K562 (cell line): ENCODE data around the gene CFAP410. TPM values are rescaled to one million over a fixed set of nuclear protein-coding genes. Genes with fewer than 3 reads are reported as not detected.
A peak's percentile ranks its signal among the peaks of the same experiment; 100 is the strongest.

Source experiments
- ATAC-seq: fragments of 200-7000 bp; cut with Tn5 transposase; 3 replicates; pipeline ENCODE4 v1.9.1; 2020; ENCODE audit warnings: moderate library complexity
- BruUV-seq: library from RNA; stranded (reverse); fragments of 400-500 nt; replicated peaks from 2 replicates; lab custom pipeline; 2021; lab: Mats Ljungman, UMichigan
- CTCF ChIA-PET: fragments of 300-600 bp; formaldehyde crosslinking; extraction: SDS; loops from one replicate; lab custom pipeline; 2021; ENCODE audit warnings: low intra/inter-chr PET ratio; lab: Yijun Ruan, JAX
- POLR2A ChIA-PET: fragments of 300-600, 350-650 bp; sonication (Branson Sonifier 250); formaldehyde crosslinking; extraction: SDS; loops from one replicate; lab custom pipeline; 2021; ENCODE audit warnings: antibody characterized with exemption, inconsistent platforms; lab: Yijun Ruan, JAX
- DNase-seq, 4 experiments: peaks; one replicate each; pipeline versions ENCODE4 v3.0.0 to v3.0.0-alpha.2; 2011 to 2018; ENCODE audit warnings: low spot score in 3 of 4, mixed read lengths in 3 of 4; ENCODE audit errors: extremely low read depth in 1 of 4
- FAIRE-seq: peaks from 2 replicates; lab custom pipeline; 2011; peaks lifted over from hg19 to GRCh38; lab: Jason Lieb, UNC
- H2AFZ ChIP-seq: 2 replicates; pipeline ENCODE4 v1.6.0; 2011; ENCODE audit warnings: low read depth, low read length, control low read depth, inconsistent platforms
- H3K27ac ChIP-seq: fragments of 200-600 bp; 3 replicates; pipeline ENCODE4 v1.8.0; 2011; ENCODE audit warnings: low read depth, mild to moderate bottlenecking, control low read depth, inconsistent platforms, low read length, moderate library complexity, mixed read lengths; ENCODE audit errors: extremely low read depth
- H3K27me3 ChIP-seq, 2 experiments: fragments of 300-600 bp in 1 of 2; 2 replicates in 1 of 2; 3 replicates in 1 of 2; pipeline versions ENCODE4 v1.6.0 to v1.8.0; 2011; ENCODE audit warnings: inconsistent platforms in 2 of 2, low read length in 2 of 2, mild to moderate bottlenecking in 1 of 2, mixed read lengths in 1 of 2, moderate library complexity in 1 of 2; ENCODE audit not compliant: control insufficient read depth in 2 of 2, insufficient read depth in 2 of 2
- H3K36me3 ChIP-seq: fragments of 300-600 bp; 3 replicates; pipeline ENCODE4 v1.8.0; 2011; ENCODE audit warnings: mild to moderate bottlenecking, low read length, inconsistent platforms; ENCODE audit not compliant: control insufficient read depth, insufficient read depth
- H3K4me1 ChIP-seq, 2 experiments: fragments of 200-600 bp in 1 of 2; replicated peaks in 1 of 2; 2 replicates in 1 of 2; 3 replicates in 1 of 2; pipeline versions ENCODE4 v1.5.1 to v1.8.0; 2011; ENCODE audit warnings: inconsistent platforms in 2 of 2, low read length in 2 of 2, mild to moderate bottlenecking in 1 of 2, mixed read lengths in 1 of 2, moderate library complexity in 1 of 2; ENCODE audit not compliant: control insufficient read depth in 2 of 2, insufficient read depth in 2 of 2
- H3K4me2 ChIP-seq: 2 replicates; pipeline ENCODE4 v1.6.1; 2011; ENCODE audit warnings: low read length, control low read depth, inconsistent platforms, mixed read lengths; ENCODE audit not compliant: insufficient read depth
- H3K4me3 ChIP-seq: fragments of 200-600 bp; sonication (generic), shearing (Covaris generic); 2 replicates; pipeline ENCODE4 v1.5.1; 2016; ENCODE audit warnings: control low read depth, inconsistent platforms
- H3K79me2 ChIP-seq: fragments of 200-600 bp; 3 replicates; pipeline ENCODE4 v1.8.0; 2011; ENCODE audit warnings: low read length, inconsistent platforms; ENCODE audit not compliant: control insufficient read depth, insufficient read depth
- H3K9ac ChIP-seq, 2 experiments: 2 replicates each; pipeline versions ENCODE4 v1.6.0 to v1.6.1; 2011; ENCODE audit warnings: low read depth in 2 of 2, low read length in 2 of 2, control low read depth in 1 of 2, inconsistent platforms in 1 of 2, mild to moderate bottlenecking in 1 of 2, mixed read lengths in 1 of 2; ENCODE audit not compliant: insufficient read depth in 1 of 2
- H3K9me1 ChIP-seq: one replicate; pipeline ENCODE4 v1.6.0; 2011; ENCODE audit warnings: inconsistent platforms, mild to moderate bottlenecking, low read length, moderate library complexity; ENCODE audit not compliant: control insufficient read depth, insufficient read depth
- H3K9me3 ChIP-seq: replicated peaks from 2 replicates; pipeline ENCODE4 v1.5.1; 2011; ENCODE audit warnings: low read depth, low read length, inconsistent platforms; ENCODE audit not compliant: control insufficient read depth, insufficient read depth
- H4K20me1 ChIP-seq: replicated peaks from 2 replicates; pipeline ENCODE4 v1.6.1; 2011; ENCODE audit warnings: low read length, inconsistent platforms, mixed read lengths; ENCODE audit not compliant: control insufficient read depth, insufficient read depth
- BHLHE40 ChIP-seq: IDR thresholded peaks from 2 replicates; pipeline ENCODE4 v1.6.1; 2011; ENCODE audit warnings: low read length, improper control_type of control experiment
- CTCF ChIP-seq, 3 experiments: IDR thresholded peaks in 2 of 3; conservative IDR thresholded peaks in 1 of 3; 2 replicates each; pipeline ENCODE4 v1.5.1; 2011 to 2012; ENCODE audit warnings: low read length in 3 of 3, mild to moderate bottlenecking in 3 of 3, control low read depth in 2 of 3, improper control_type of control experiment in 1 of 3, inconsistent platforms in 1 of 3, low read depth in 1 of 3, mixed read lengths in 1 of 3, moderate library complexity in 1 of 3; ENCODE audit not compliant: insufficient read depth in 2 of 3
- CTCFL ChIP-seq: IDR thresholded peaks from 2 replicates; pipeline ENCODE4 v1.6.1; 2011; ENCODE audit warnings: borderline replicate concordance, low read depth, mild to moderate bottlenecking, moderate library complexity, low read length; ENCODE audit not compliant: insufficient read depth, poor library complexity, severe bottlenecking
- JUND ChIP-seq, 2 experiments: IDR thresholded peaks; 2 replicates in 1 of 2; 3 replicates in 1 of 2; pipeline ENCODE4 v1.6.1; 2011; ENCODE audit warnings: borderline replicate concordance in 2 of 2, low read depth in 2 of 2, low read length in 2 of 2, improper control_type of control experiment in 1 of 2, missing biosample characterization in 1 of 2, missing genetic modification characterization in 1 of 2, missing genetic modification reagents in 1 of 2
- MLX ChIP-seq, 2 experiments: fragments of 450-650 bp in 1 of 2; sonication (generic) in 1 of 2; formaldehyde crosslinking; conservative IDR thresholded peaks; 2 replicates each; pipeline versions ENCODE4 v1.4.0 to v1.8.1; 2020 to 2022; ENCODE audit warnings: mild to moderate bottlenecking in 1 of 2, missing genetic modification reagents in 1 of 2
- POLR2G ChIP-seq: fragments of 200-400 bp; formaldehyde crosslinking; IDR thresholded peaks from 2 replicates; pipeline ENCODE4 v1.6.1; 2017; ENCODE audit warnings: low read depth, mild to moderate bottlenecking, antibody characterized with exemption, low read length, moderate library complexity
- RAD21 ChIP-seq, 2 experiments: fragments of 250-450 bp in 1 of 2; fragments of 450-650 bp in 1 of 2; sonication (Bioruptor Pico) in 1 of 2; formaldehyde crosslinking in 1 of 2; IDR thresholded peaks in 1 of 2; conservative IDR thresholded peaks in 1 of 2; 2 replicates each; pipeline versions ENCODE4 v1.4.0 to v1.8.0; 2020 to 2022; ENCODE audit warnings: mild to moderate bottlenecking in 2 of 2, moderate library complexity in 1 of 2
- RBFOX2 ChIP-seq: fragments of 200-400 bp; formaldehyde crosslinking; IDR thresholded peaks from 2 replicates; pipeline ENCODE4 v1.6.1; 2017; ENCODE audit warnings: low read depth, mild to moderate bottlenecking, low read length, moderate library complexity
- RNF2 ChIP-seq: sonication (generic); IDR thresholded peaks from 2 replicates; pipeline ENCODE4 v1.6.1; 2016
- SMC3 ChIP-seq: conservative IDR thresholded peaks from 2 replicates; pipeline ENCODE4 v1.6.1; 2011; ENCODE audit warnings: low read depth, low read length, improper control_type of control experiment; ENCODE audit not compliant: insufficient read depth
- STAG1 ChIP-seq: sonication (generic); formaldehyde crosslinking; IDR thresholded peaks from 2 replicates; pipeline ENCODE4 v1.5.0; 2020; ENCODE audit warnings: missing genetic modification reagents, borderline replicate concordance
- ZBTB7A ChIP-seq: IDR thresholded peaks from 2 replicates; pipeline ENCODE4 v1.6.1; 2011; ENCODE audit warnings: low read depth, mild to moderate bottlenecking, low read length, moderate library complexity, borderline replicate concordance; ENCODE audit not compliant: control insufficient read depth
- ZNF395 ChIP-seq: fragments of 200-800 bp; sonication (Bioruptor generic); IDR thresholded peaks from 2 replicates; pipeline ENCODE4 v1.6.1; 2017; ENCODE audit warnings: missing genetic modification characterization, missing compliant biosample characterization
- WGBS: fragments of 100-300 bp; shearing (Covaris generic); methylation state at CpG from one replicate; pipeline ENCODE4 v1.1.6; 2016; ENCODE audit warnings: low coverage, mixed read lengths; ENCODE audit not compliant: insufficient coverage; ENCODE audit errors: missing lambda C conversion rate; 5-methylcytosine and 5-hydroxymethylcytosine counted together
- in situ Hi-C: fragments of 300-500 bp; cut with MboI; formaldehyde crosslinking; loops from 4 replicates; pipeline ENCODE4 v1.15.0; 2018; ENCODE audit warnings: inconsistent platforms, mixed read lengths
- intact Hi-C: fragments of 100-400 bp; cut with micrococcal nuclease; formaldehyde crosslinking; loops from 2 replicates; pipeline ENCODE4 v1.14.2; 2022
- polyA plus RNA-seq, 8 experiments: library from polyadenylated mRNA; depleted of rRNA in 4 of 8; stranded (reverse) in 5 of 8; unstranded in 3 of 8; fragments of >200 nt; fragmentation: Nextera tagmentation in 2 of 8; fragmentation: Illumina TruSeq in 1 of 8; extraction: Ambion mirVana in 2 of 8; extraction: Trizol in 1 of 8; gene quantifications; 2 replicates each; pipeline versions ENCODE4 v1.2.1 to v1.2.3, GENCODE V29; 2011 to 2014; ENCODE audit warnings: inconsistent platforms in 1 of 8, missing spikeins in 1 of 8
- total RNA-seq, 7 experiments: library from RNA; depleted of rRNA in 6 of 7; stranded (reverse); fragments of >200 nt in 6 of 7; fragmentation: Illumina TruSeq in 2 of 7; extraction: Trizol in 2 of 7; gene quantifications; 2 replicates each; pipeline versions ENCODE4 v1.2.1 to v1.2.3, GENCODE V29; 2011 to 2021; ENCODE audit warnings: low replicate concordance in 1 of 7

Gene CFAP410
- total and polyA plus RNA-seq, 9 of the 15 experiments (the other 6 are each of a cell fraction or from before 2014, with no cell fraction given): 0.07 to 17.3 (median 2.3) TPM

- peak; percentile 63 to 75 (median 68) for DNase-seq
- Histone ChIP-seq H3K9me1 (peaks cover 11% of the 10 kb centered on the region), H3K27me3 (no peaks in the 10 kb centered on the region), H3K36me3 (peaks cover 37% of the 10 kb centered on the region; the same call in 2 of the 3 replicates), H3K4me3 (no peak overlapping the region), H3K4me1 (peaks cover 6 to 73% of the 10 kb centered on the region in 2 experiments), H3K4me2 (no peak overlapping the region), H4K20me1 (peaks cover 44% of the 10 kb centered on the region), H2AFZ (no peak overlapping the region), H3K9ac (peak overlapping the region in 1 of 2 experiments; percentile 75; a peak in 2 of 4 replicates), H3K9me3 (no peaks in the 10 kb centered on the region), H3K79me2 (peaks cover 51% of the 10 kb centered on the region), H3K27ac (no peak overlapping the region)
- TF ChIP-seq ZBTB7A: peak; percentile 48; the same call in 1 of the 2 replicates
- TF ChIP-seq CTCFL: peak; percentile 49
- no peak for TF ChIP-seq MLX (CRISPR knock-in tag; conservative IDR thresholded peaks at IDR 0.05)
- TF ChIP-seq RBFOX2: peak; percentile 40; the same call in 1 of the 2 replicates
- TF ChIP-seq JUND (IDR thresholded peaks at IDR 0.05; ENCODE audit: borderline replicate concordance, low read depth, low read length): no peak
- no peak for TF ChIP-seq JUND (tag; IDR thresholded peaks at IDR 0.05; ENCODE audit: borderline replicate concordance, low read depth, low read length)
- TF ChIP-seq RAD21 (CRISPR knock-in tag; conservative IDR thresholded peaks at IDR 0.05 in 1 of 2, IDR thresholded peaks at IDR 0.05 in 1 of 2): peak in 1 of 2 experiments; percentile 49; a peak in 2 of 4 replicates
- TF ChIP-seq POLR2G: 0 out of 2 replicates have a peak, but pooled peaks have one; percentile 42
- peak; percentile 6; the same call in 1 of the 2 replicates for TF ChIP-seq STAG1 (CRISPR knock-in tag)
- TF ChIP-seq RNF2: no peak
- TF ChIP-seq CTCF (IDR thresholded peaks at IDR 0.05 in 2 of 3, conservative IDR thresholded peaks at IDR 0.05 in 1 of 3; ENCODE audit: insufficient read depth in 2 of 3, low read depth in 1 of 3, low read length in 3 of 3): peak; percentile 69 to 79 (median 74)
- no peak for TF ChIP-seq BHLHE40
- TF ChIP-seq SMC3: peak; percentile 50
- no peak for TF ChIP-seq ZNF395 (CRISPR knock-in tag)
- intact Hi-C loops (no loop called here), in situ Hi-C loops (no loop called here)
- WGBS: 63% methylated on average over 8 of the region's 8 CpGs
- FAIRE-seq: peak; percentile 82
- POLR2A ChIA-PET: interaction anchor here (1.2 kb wide), 1 partner anchor 14 kb away, joined by 3 read pairs; no protein-coding TSS in a partner anchor
- CTCF ChIA-PET: interaction anchor here (0.7 kb wide), 1 partner anchor 183 kb away, joined by 3 read pairs; no protein-coding TSS in a partner anchor
- peak; percentile 77 for ATAC-seq
- no TSS peak for BruUV-seq
Measured at GRCh38 chr21:44304877-44305293, 34.3 kb downstream of the CFAP410 start.
